HG03378 (cell line): ENCODE data around the gene GBX1.

Experiments
- ATAC-seq: cut with Tn5 transposase; IDR thresholded peaks from one replicate; pipeline ENCODE4 v1.9.1; 2021; ENCODE audit warnings: mild to moderate bottlenecking, moderate library complexity; ENCODE audit not compliant: unreplicated experiment

GBX1 gene

DNA sequence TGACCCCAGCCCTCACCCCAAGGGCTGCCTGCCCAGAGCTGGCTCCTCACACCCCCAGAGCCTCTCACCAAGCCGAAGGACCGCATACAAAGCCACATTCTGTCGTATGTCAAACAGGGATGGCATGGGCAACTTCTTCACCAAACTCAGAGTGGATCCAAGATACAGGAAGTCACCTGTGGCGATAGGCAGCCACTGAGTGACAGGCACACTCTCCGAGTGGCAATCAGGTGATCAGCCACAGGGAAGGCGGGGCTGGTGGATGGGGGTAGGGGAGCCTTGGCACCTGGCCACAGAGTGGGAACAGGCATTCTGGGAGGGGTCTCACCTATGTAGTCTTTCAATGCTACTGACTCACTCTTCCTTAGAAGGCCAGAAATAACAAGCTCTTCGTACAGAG lies 26.7 kb upstream of the GBX1 start:
- no peak for ATAC-seq

- no peak for ATAC-seq
These were observed 25.9 kb upstream of the GBX1 start for GRCh38 chr7:151193203-151193978.

DNA sequence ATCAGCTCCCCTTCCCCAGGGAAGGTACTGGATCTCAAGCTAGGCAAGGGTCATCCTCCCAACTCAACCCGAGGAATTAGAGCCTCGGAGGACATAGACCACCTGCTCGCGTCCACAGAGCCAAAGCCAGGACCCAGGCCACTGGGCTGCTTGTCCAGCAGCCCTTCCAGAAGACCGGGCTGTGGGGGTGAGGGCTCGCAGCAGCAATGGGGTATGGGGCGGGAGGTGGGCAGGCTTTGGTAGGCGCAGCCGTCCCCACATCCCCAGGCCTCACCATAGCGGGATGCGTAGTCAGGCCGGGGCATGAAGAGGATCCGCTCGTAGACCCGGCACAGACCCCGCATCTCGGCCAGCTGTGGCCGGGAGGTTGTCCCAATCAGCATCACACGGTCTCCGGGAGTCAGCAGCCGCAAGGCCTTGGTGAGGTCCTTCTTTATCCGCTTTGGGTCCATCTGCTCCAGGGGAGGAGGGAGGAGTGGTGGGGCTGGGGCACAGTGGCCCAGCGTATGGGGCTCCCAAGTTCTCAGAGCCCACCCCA lies 24.6 kb upstream of the GBX1 start:
- ATAC-seq: no peak

- ATAC-seq: no peak
These were observed 24.1 kb upstream of the GBX1 start for GRCh38 chr7:151191544-151191943.

DNA sequence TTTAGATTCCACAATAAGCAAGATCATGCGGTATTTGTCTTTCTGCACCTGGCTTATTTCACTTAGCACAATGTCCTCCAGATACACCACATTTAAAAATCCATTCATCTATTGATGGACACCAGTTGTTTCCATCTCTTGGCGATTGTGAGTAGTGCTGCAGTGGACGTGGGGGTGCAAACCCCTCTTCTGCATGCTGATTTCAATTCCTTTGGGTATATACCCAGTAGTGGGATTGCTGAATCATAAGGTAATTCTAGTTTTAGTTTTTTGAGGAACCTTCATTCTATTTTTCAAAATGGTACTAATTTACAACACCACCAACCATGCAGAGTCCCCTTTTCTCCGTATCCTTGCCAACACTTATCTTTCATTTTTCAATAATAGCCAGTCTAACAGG lies 21.5 kb upstream of the GBX1 start:
- no peak for ATAC-seq

DNA sequence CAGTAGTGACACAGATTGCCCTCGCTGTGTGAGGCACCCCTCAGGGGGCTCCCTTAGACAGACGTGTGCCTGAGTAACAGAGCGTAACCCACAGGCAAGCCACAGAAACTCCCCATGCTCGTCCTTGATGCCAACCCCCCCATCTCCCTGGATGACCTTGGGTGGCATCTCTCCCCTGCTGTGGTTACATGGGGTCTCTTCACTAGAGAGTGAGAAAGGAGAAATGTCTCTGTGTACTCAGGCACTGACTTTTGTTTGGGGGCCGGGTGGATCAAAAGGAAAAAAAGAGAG lies 20.7 kb upstream of the GBX1 start:
- ATAC-seq: no peak

DNA sequence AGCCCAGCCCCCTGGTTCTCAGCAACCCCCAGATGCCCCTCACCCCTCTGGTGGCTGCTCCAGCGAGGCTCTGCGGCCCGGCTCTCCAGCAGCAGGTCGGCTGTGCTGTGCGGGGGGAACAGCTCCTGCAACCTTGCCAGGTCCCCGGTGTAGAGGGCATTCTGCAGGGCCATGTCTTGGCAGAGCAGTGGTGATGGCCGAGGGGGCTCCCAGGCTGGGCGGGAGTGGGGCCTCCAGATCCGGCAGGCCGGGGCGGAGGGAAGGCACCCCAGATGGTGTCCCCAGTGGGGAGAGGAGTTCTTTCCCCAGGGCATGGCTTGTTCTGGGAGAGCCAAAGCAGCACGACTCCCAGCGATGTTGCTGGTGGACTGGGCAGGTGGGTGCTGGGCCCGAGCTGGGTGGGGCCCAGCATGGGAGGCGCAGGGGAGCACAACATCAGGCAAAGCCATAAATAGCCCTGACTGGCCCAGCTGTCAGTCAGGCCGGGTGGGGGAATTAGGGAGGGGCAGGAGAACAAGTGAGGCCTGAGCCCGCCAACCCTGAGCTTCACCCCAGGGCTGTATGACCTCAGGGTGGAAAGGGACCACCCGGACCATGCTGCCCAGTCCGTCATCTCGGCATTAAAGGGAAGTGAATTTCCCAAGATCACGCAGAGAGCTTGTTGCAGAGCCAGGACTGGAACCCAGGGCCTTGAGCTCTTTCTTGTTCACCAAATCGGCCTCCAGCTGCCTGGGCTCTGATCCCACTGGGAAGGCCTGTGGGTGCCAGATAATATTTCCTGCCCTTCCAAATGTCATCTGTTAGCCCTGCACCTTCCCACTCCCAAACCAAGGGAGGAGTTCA lies 20.1 kb upstream of the GBX1 start:
- ATAC-seq: no peak

DNA sequence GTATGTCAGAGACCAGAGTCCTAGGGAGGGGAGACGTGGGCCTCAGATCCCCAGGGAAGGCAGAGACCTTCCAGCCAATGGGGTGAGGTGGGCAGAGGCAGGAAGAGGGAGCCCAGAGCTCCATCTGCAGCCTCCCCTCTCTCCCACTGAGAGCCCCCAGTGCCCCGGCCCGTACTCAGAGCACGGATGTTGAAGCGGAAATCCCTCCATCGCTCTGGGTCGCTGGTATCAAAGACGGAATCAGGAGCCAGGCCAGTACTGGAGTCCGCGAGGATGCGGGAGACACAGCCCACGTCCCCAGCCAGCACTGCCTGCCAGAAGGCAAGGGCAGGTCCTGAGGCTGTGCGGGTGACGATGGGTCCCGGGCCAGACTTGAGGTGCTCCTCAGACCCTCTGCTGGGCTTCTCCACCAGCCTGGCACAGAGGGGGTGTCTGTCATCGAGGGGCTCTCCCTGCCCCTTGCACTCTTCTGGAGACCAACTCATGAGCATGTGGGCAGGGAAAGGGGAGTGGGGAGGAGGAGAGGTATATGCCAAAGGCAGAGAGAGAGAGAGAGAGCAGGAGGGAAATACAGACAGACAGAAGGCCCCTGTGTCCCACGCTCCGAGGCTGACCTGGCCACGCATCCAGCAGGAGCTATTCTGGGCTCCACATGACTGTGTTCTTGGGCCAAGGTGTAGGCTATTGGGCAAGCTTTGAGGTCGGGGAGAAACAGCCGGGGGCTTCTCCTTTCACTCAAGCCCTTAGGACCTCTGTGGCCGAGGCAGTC lies 19.3 kb upstream of the GBX1 start, which contains the start of gene ASB10:
Gene ASB10, minus strand, starts transcription at position 611 of the 769 bp plus-strand sequence. Its CDS starts 120 bp downstream, at position 491.
- no peak for ATAC-seq

DNA sequence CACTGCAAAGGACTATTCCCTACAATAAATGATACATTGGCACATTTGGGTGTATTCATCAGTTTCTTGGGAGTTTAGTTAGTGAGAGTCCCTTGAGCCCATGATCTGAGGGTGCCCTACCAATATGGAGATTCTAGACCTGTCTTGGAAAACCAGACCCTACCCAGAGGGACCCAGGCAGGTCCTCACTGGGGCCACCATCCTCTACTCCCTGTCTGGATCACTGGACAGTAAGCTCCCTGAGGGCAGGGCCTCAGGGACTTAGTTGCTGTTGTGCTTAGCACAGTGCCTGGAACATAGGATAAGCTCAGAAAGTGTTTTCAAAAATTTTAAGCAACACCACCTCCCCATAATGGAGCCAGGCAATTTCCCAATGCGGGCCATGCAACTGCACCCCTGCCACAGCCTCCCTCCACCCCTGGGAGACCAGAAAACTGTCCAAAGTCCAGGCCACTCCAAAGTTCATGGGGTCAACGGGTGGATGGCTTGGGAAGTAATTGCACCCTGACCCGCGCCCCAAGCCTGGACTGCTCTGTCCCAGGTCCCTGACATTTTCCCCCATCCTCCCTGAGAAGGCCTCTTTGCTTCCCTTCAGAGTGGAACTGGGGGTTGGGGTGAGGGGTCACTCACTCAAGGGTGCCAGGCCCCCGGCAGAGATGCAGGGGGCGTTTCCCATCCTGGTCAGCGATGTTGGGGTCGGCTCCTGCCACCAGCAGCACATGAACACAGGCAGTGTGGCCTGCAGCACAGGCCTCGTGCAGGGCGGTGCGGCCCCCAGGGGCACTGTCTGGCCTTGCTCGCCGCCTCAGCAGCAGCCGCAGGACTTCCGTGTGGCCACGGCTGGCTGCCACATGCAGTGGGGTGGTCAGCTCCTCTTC lies 18.5 kb upstream of the GBX1 start:
- no peak for ATAC-seq

DNA sequence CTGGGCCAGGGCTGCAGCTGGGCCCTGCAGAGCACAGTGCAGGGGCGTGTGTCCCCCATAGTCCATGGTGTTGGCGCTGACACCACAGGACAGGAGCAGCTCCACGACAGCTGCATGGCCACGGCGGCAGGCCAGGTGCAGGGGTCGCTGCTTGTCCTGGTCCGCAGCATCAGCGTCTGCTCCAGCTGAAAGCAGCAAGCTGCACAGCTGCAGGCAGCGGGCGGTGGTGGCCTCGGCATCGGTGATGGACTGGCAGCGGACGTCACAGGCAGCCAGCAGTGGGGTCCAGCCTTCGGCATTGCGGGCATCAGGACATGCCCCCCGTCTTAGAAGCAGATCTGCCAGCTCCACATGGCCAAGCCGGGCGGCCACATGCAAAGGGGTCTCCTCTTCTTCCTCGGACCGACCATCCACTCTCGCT lies 13.5 kb upstream of the GBX1 start:
- no peak for ATAC-seq

- ATAC-seq: no peak
These were observed 12.5 kb upstream of the GBX1 start for GRCh38 chr7:151179946-151180345.

DNA sequence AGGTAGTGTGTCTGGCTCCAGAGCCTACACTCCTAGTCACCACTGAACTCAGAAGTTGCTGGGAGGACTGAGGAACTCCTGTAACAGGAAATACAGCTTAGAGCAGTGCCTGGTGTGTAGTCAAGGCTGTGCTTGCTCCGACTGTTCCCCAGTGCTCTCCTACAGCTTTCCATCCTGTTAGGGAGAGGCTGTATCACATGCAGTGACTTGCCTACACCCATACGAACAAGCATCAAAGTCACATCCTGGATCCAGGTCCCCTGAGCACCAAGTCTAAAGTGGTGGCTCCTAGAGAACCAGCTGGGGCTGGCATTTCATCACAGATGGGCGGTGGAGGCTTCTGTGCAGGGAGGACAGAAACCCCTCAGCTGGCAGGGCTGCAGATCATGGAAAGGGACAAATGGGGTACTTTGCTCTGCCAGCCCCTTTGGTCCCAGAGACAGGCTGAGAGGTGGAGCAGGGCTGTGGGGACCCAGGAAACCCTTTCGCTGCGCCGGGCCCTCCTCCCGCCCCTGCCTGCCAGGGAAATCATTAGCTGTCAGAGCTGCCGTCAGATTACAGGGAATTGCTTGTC lies 11.9 kb upstream of the GBX1 start:
- ATAC-seq: no peak

GRCh38 chr7:151178831-151179230 lies 11.3 kb upstream of the GBX1 start:
- ATAC-seq: no peak

GRCh38 chr7:151178236-151178635 lies 10.7 kb upstream of the GBX1 start:
- no peak for ATAC-seq

DNA sequence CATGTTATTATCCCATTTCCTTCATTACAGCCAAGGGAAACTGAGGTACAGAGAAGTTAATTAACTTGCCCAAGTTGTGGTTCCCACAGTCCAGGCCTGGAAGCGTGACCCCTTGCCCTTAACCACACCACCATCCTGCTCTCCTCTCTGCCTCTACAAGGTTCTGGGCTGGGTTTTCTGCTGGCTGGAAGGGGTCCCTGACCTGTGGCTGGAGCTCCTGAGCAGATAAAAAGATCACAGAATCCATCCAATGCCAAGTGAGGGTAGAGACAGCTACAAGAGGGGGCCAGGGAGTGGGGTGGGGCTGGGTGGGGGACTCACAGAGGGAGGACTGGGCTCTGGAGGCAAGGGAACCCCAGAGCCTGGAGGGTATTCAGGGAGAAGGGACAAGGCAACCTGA lies 9.8 kb upstream of the GBX1 start:
- no peak for ATAC-seq

DNA sequence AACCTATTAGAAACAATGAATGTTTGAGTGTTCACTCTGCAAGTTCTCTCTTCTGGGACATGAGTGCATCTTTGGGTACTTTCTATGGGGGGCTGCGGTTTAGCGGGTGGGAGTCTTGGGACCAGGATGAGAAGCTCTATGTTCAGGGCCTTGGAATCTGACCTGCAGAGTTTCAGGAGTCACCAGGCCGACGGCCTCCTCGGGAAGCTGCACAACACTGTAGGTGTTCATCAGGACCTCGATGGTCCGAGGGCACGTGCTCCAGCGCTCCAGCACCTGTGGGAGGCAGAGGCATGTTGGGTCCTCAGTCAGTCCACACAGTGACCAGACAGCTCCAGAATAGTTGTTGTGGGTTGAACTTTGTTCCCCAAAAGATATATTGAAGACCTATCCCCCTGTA lies 8.9 kb upstream of the GBX1 start:
- ATAC-seq: no peak

DNA sequence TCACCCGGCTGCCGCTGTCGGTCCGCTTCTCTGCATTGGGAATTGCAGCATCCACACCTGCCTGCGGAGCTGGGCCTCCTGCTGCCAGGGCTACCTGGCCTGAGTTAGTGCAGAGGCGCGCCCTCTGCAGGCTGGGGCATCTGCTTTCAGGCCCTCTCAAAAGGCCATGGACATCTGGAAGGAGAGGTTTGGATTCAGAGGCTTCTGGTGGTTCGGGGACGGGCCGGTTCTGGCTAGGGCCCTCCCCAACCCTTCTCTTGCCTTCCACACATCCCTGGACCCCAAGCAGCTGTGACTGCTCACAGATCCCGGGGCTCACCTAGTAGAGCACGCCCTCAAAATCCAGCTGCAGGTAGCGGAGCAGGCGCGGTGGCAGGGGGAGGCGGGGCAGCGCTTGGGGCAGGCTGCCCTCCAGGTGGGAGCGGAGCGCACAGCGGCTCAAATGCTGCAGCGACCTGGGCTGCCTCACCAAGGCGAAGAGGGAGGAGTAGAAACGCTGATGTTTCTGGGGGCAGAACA lies 8.4 kb upstream of the GBX1 start:
- no peak for ATAC-seq

GRCh38 chr7:151175047-151175792 lies 7.7 kb upstream of the GBX1 start:
- no peak for ATAC-seq
